Endothelial cell of umbilical vein (primary cell): Measurements from ENCODE around the gene NAA60. TPM values are rescaled to one million over a fixed set of nuclear protein-coding genes. Genes with fewer than 3 reads are reported as not detected.

Experiments
- BruUV-seq: library from RNA; stranded (reverse); fragments of 400-500 nt; replicated peaks from 2 replicates; lab custom pipeline; 2021; lab: Mats Ljungman, UMichigan
- CTCF ChIA-PET: fragments of 300-600, 350-600 bp; sonication (Branson Sonifier 250); formaldehyde crosslinking; loops from one replicate; lab custom pipeline; 2021; ENCODE audit warnings: antibody characterized with exemption, inconsistent platforms; lab: Charles Lee
- POLR2A ChIA-PET: fragments of 300-600, 350-600 bp; sonication (Branson Sonifier 250); formaldehyde crosslinking; loops from one replicate; lab custom pipeline; 2021; ENCODE audit warnings: antibody characterized with exemption, inconsistent platforms; lab: Charles Lee
- DNase-seq: peaks from one replicate; pipeline ENCODE4 v3.0.0-alpha.2; 2011; ENCODE audit warnings: low read depth, low spot score
- FAIRE-seq: peaks from 2 replicates; lab custom pipeline; 2011; peaks lifted over from hg19 to GRCh38; lab: Jason Lieb, UNC
- H2AFZ ChIP-seq: 2 replicates; pipeline ENCODE4 v1.6.0; 2012; ENCODE audit warnings: low read depth, low read length, control low read depth, inconsistent platforms
- H3K27ac ChIP-seq: 2 replicates; pipeline ENCODE4 v1.5.1; 2011; ENCODE audit warnings: low read depth, mild to moderate bottlenecking, control low read depth, low read length, moderate library complexity; ENCODE audit not compliant: insufficient read depth
- H3K27me3 ChIP-seq, 2 experiments: 2 replicates each; pipeline versions ENCODE4 v1.6.0 to v1.6.1; 2011; ENCODE audit warnings: low read length in 2 of 2, mixed read lengths in 1 of 2; ENCODE audit not compliant: control insufficient read depth in 2 of 2, insufficient read depth in 2 of 2
- H3K36me3 ChIP-seq, 2 experiments: 2 replicates in 1 of 2; 3 replicates in 1 of 2; pipeline ENCODE4 v1.5.1; 2011; ENCODE audit warnings: low read length in 2 of 2, mild to moderate bottlenecking in 1 of 2, moderate library complexity in 1 of 2; ENCODE audit not compliant: control insufficient read depth in 2 of 2, insufficient read depth in 2 of 2; ENCODE audit errors: extremely low read depth in 1 of 2
- H3K4me1 ChIP-seq: 3 replicates; pipeline ENCODE4 v1.5.1; 2011; ENCODE audit warnings: mild to moderate bottlenecking, low read length; ENCODE audit not compliant: control insufficient read depth, insufficient read depth; ENCODE audit errors: extremely low read depth
- H3K4me2 ChIP-seq: 2 replicates; pipeline ENCODE4 v1.6.1; 2011; ENCODE audit warnings: low read length, control low read depth, mixed read lengths; ENCODE audit not compliant: insufficient read depth
- H3K4me3 ChIP-seq, 3 experiments: fragments of 200-600 bp in 1 of 3; sonication (generic), shearing (Covaris generic) in 1 of 3; replicated peaks in 1 of 3; 2 replicates each; pipeline ENCODE4 v1.5.1; 2011 to 2016; ENCODE audit warnings: control low read depth in 3 of 3, low read length in 3 of 3, mild to moderate bottlenecking in 2 of 3, inconsistent platforms in 1 of 3, low read depth in 1 of 3, moderate library complexity in 1 of 3; ENCODE audit not compliant: insufficient read depth in 1 of 3
- H3K79me2 ChIP-seq: 2 replicates; pipeline ENCODE4 v1.6.0; 2012; ENCODE audit warnings: low read length, inconsistent platforms; ENCODE audit not compliant: control insufficient read depth, insufficient read depth
- H3K9ac ChIP-seq: replicated peaks from 2 replicates; pipeline ENCODE3; 2011; ENCODE audit warnings: low read length, control low read depth; ENCODE audit not compliant: insufficient read depth; ENCODE audit errors: extremely low read depth
- H3K9me1 ChIP-seq: replicated peaks from 3 replicates; pipeline ENCODE4 v1.6.0; 2011; ENCODE audit warnings: mild to moderate bottlenecking, low read length; ENCODE audit not compliant: control insufficient read depth, insufficient read depth; ENCODE audit errors: extremely low read depth
- H3K9me3 ChIP-seq: replicated peaks from 2 replicates; pipeline ENCODE4 v1.5.1; 2012; ENCODE audit warnings: low read length, inconsistent platforms; ENCODE audit not compliant: control insufficient read depth, insufficient read depth
- H4K20me1 ChIP-seq: replicated peaks from 2 replicates; pipeline ENCODE3; 2011; ENCODE audit warnings: mild to moderate bottlenecking, low read length; ENCODE audit not compliant: control insufficient read depth, insufficient read depth; ENCODE audit errors: extremely low read depth
- CTCF ChIP-seq, 2 donors: IDR thresholded peaks; 1 replicate in 1 of 2; 2 replicates in 1 of 2; pipeline ENCODE4 v1.5.1; 2011; ENCODE audit warnings: low read length in 2 of 2, mild to moderate bottlenecking in 2 of 2, moderate library complexity in 2 of 2, control low read depth in 1 of 2, inconsistent platforms in 1 of 2, low read depth in 1 of 2; ENCODE audit not compliant: insufficient read depth in 1 of 2; ENCODE audit errors: extremely low read depth in 1 of 2
- EZH2 ChIP-seq: IDR thresholded peaks from 2 replicates; pipeline ENCODE4 v1.6.1; 2012; ENCODE audit warnings: borderline replicate concordance, low read depth, mild to moderate bottlenecking, moderate library complexity, low read length, inconsistent platforms; ENCODE audit not compliant: severe bottlenecking
- FOS ChIP-seq: IDR thresholded peaks from 2 replicates; pipeline ENCODE4 v1.6.1; 2011; ENCODE audit warnings: mild to moderate bottlenecking, low read length, moderate library complexity, borderline replicate concordance; ENCODE audit not compliant: insufficient read depth
- JUN ChIP-seq: IDR thresholded peaks from 2 replicates; pipeline ENCODE4 v1.6.1; 2011; ENCODE audit warnings: borderline replicate concordance, low read depth; ENCODE audit not compliant: insufficient read length, insufficient read depth
- MAX ChIP-seq: IDR thresholded peaks from 2 replicates; pipeline ENCODE4 v1.6.1; 2011; ENCODE audit not compliant: insufficient read depth, insufficient read length
- POLR2A ChIP-seq: IDR thresholded peaks from 2 replicates; pipeline ENCODE4 v1.6.1; 2012; ENCODE audit warnings: low read depth, mild to moderate bottlenecking, control low read depth, low read length
- dilution Hi-C: fragments of 300-500 bp; cut with MboI; formaldehyde crosslinking; loops from one replicate; pipeline ENCODE4 v1.15.0; 2019; ENCODE audit warnings: low sequenced_read_pairs; ENCODE audit not compliant: extremely low pct_ligation_motif_present
- intact Hi-C: fragments of 100-400 bp; cut with micrococcal nuclease; formaldehyde crosslinking; loops from one replicate; pipeline ENCODE4 v1.10.0; 2022
- polyA plus RNA-seq, 4 experiments: library from polyadenylated mRNA; depleted of rRNA in 3 of 4; stranded (reverse) in 3 of 4; unstranded in 1 of 4; fragments of >200 nt; gene quantifications; 2 replicates each; pipeline versions ENCODE4 v1.2.1 to v1.2.3, GENCODE V29; 2011 to 2012; ENCODE audit warnings: missing spikeins in 1 of 4
- total RNA-seq: library from RNA; stranded (reverse); gene quantifications from 2 replicates; pipeline ENCODE4 v1.2.3, GENCODE V29; 2021

The NAA60 gene
- total and polyA plus RNA-seq, 2 donors (not counting 3 experiments of a cell fraction or from before 2014, with no cell fraction given), result 22.1 to 42.9 TPM

GRCh38 chr16:3532741-3533140 is 89.3 kb downstream of the NAA60 start:
- H3K9me1 ChIP-seq, result no peaks in the 10 kb centered on the region
- H3K79me2 ChIP-seq, result no peaks in the 10 kb centered on the region
- no peaks in the 10 kb centered on the region for H3K9me3 ChIP-seq
- H2AFZ ChIP-seq, result no peak overlapping the region
- H3K4me2 ChIP-seq, result no peak overlapping the region
- no peak overlapping the region for H3K4me3 ChIP-seq
- peaks cover 0 to 27% of the 10 kb centered on the region in 2 experiments for H3K36me3 ChIP-seq
- no peak for DNase-seq
- TF ChIP-seq MAX (no peak), JUN (no peak), CTCF (IDR thresholded peaks at IDR 0.05; ENCODE audit: extremely low read depth in 1 of 2, insufficient read depth in 1 of 2, low read depth in 1 of 2, low read length in 2 of 2) (no peak), FOS (no peak), POLR2A (no peak)
- H3K4me1 ChIP-seq, result no peaks in the 10 kb centered on the region
- no peak for FAIRE-seq
- no peak overlapping the region for H3K27ac ChIP-seq
- no peak overlapping the region for H3K9ac ChIP-seq
- H4K20me1 ChIP-seq, result no peaks in the 10 kb centered on the region
- intact Hi-C loops (no loop called here), dilution Hi-C loops (no loop called here)
- POLR2A ChIA-PET, result no interaction called here
- BruUV-seq, result no TSS peak
- CTCF ChIA-PET, result no interaction called here
- H3K27me3 ChIP-seq, result no peaks in the 10 kb centered on the region

- Histone ChIP-seq H3K4me2 (no peak overlapping the region), H3K36me3 (peaks cover 0 to 22% of the 10 kb centered on the region in 2 experiments), H3K79me2 (no peaks in the 10 kb centered on the region), H3K9ac (no peak overlapping the region), H3K9me3 (no peaks in the 10 kb centered on the region), H3K4me1 (no peaks in the 10 kb centered on the region), H4K20me1 (no peaks in the 10 kb centered on the region), H2AFZ (no peak overlapping the region), H3K27me3 (no peaks in the 10 kb centered on the region), H3K27ac (no peak overlapping the region), H3K4me3 (no peak overlapping the region), H3K9me1 (no peaks in the 10 kb centered on the region)
- CTCF ChIA-PET, result no interaction called here
- TF ChIP-seq EZH2, result no peak
- DNase-seq (no peak), FAIRE-seq (no peak)
- POLR2A ChIA-PET, result no interaction called here
- BruUV-seq, result no TSS peak
- dilution Hi-C loops, result no loop called here
- intact Hi-C loops, result no loop called here
Observed at GRCh38 chr16:3534126-3534525, 90.6 kb downstream of the NAA60 start.
